Measurements from ENCODE around the gene HIGD1B. TPM values are rescaled to one million over a fixed set of nuclear protein-coding genes. Genes with fewer than 3 reads are reported as not detected.

HIGD1B gene
- total RNA-seq, 1 donor from 2014 or later, result not detected

- ChIA-PET POLR2A (interaction anchor here (0.7 kb wide), 1 partner anchor 15 kb away, joined by 3 read pairs; no protein-coding TSS in a partner anchor), CTCF (interaction anchor here (1.3 to 3.2 kb wide), 2 partner anchors 13 to 103 kb away, joined by 3 to 28 read pairs; no protein-coding TSS in a partner anchor)
- DNase-seq (no peak), ATAC-seq (ENCODE audit: low read depth) (no peak)
- TF ChIP-seq, protein P1, sequence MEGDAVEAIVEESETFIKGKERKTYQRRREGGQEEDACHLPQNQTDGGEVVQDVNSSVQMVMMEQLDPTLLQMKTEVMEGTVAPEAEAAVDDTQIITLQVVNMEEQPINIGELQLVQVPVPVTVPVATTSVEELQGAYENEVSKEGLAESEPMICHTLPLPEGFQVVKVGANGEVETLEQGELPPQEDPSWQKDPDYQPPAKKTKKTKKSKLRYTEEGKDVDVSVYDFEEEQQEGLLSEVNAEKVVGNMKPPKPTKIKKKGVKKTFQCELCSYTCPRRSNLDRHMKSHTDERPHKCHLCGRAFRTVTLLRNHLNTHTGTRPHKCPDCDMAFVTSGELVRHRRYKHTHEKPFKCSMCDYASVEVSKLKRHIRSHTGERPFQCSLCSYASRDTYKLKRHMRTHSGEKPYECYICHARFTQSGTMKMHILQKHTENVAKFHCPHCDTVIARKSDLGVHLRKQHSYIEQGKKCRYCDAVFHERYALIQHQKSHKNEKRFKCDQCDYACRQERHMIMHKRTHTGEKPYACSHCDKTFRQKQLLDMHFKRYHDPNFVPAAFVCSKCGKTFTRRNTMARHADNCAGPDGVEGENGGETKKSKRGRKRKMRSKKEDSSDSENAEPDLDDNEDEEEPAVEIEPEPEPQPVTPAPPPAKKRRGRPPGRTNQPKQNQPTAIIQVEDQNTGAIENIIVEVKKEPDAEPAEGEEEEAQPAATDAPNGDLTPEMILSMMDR (IDR thresholded peaks at IDR 0.05), result no peak
- no peaks in the 10 kb centered on the region for H3K4me1 Mint-ChIP-seq
- no peak overlapping the region for H3K4me3 Mint-ChIP-seq
- H3K36me3 Mint-ChIP-seq (ENCODE audit: low read depth), result peaks cover 86% of the 10 kb centered on the region
- H3K27ac Mint-ChIP-seq, result no peak overlapping the region
- H3K9me3 Mint-ChIP-seq, result no peaks in the 10 kb centered on the region
- no peaks in the 10 kb centered on the region for H3K27me3 Mint-ChIP-seq
- intact Hi-C loops (cut with micrococcal nuclease), result no loop called here
These were observed 29.4 kb downstream of the HIGD1B start for GRCh38 chr17:44877121-44877520.

DNA sequence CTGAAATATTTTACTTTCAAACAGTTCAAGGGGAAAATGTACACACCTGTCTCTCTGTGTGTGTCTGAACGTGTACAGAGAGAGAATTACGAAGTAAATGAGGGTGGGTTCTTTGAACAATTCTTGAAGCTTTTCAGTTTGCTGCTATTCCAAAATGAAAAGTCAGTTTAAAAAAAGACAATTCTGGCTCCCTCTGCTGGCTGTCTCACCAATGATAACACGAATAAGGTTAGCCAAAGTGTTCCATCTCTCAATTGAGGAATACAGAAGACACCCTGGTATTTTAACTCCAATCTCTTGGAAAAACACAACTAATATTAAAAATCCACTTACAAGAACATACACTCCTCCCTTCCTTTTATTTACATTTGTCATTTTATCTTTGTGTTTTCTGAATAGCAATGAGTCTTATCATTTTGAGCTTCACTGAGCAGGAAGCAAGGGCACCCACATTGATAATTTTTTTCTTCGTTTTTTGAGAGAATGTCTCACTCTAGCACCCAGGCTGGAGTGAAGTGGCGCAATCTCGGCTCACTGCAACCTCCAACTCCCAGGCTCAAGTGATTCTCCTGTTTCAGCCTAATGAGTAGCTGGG is 31.0 kb downstream of the HIGD1B start:
- no peak for DNase-seq
- CTCF ChIA-PET, result interaction anchor here (0.7 to 3.2 kb wide), 7 partner anchors 14 to 345 kb away, joined by 3 to 28 read pairs (median 3); partner anchors contain the start of gene EFTUD2
- Mint-ChIP-seq H3K9me3 (no peaks in the 10 kb centered on the region), H3K27ac (no peak overlapping the region), H3K4me1 (no peaks in the 10 kb centered on the region), H3K4me3 (no peak overlapping the region), H3K27me3 (no peaks in the 10 kb centered on the region), H3K36me3 (ENCODE audit: low read depth) (peaks cover 89% of the 10 kb centered on the region)
- POLR2A ChIA-PET, result interaction anchor here (0.8 kb wide), 1 partner anchor 20 kb away, joined by 3 read pairs; no protein-coding TSS in a partner anchor
- TF ChIP-seq, protein P1 (IDR thresholded peaks at IDR 0.05), result no peak
- intact Hi-C loops (cut with micrococcal nuclease), result loop anchor here (1.0 kb wide), 1 partner anchor 103 kb away; no protein-coding TSS in a partner anchor
- ATAC-seq (ENCODE audit: low read depth), result no peak

- POLR2A ChIA-PET, result no interaction called here
- Mint-ChIP-seq H3K4me3 (no peak overlapping the region), H3K27ac (no peak overlapping the region), H3K36me3 (ENCODE audit: low read depth) (peaks cover 88% of the 10 kb centered on the region), H3K4me1 (no peaks in the 10 kb centered on the region), H3K9me3 (no peaks in the 10 kb centered on the region), H3K27me3 (no peaks in the 10 kb centered on the region)
- CTCF ChIA-PET, result interaction anchor here (0.7 to 3.2 kb wide), 5 partner anchors 19 to 346 kb away, joined by 3 to 28 read pairs (median 3); partner anchors contain the start of gene EFTUD2
- intact Hi-C loops (cut with micrococcal nuclease), result no loop called here
- ATAC-seq (ENCODE audit: low read depth) (no peak), DNase-seq (no peak)
- TF ChIP-seq, protein P1 (IDR thresholded peaks at IDR 0.05), result no peak
These were observed 31.7 kb downstream of the HIGD1B start for GRCh38 chr17:44879376-44879775.

- peaks cover 89% of the 10 kb centered on the region for H3K36me3 Mint-ChIP-seq (ENCODE audit: low read depth)
- ChIA-PET POLR2A (no interaction called here), CTCF (interaction anchor here (1.1 to 1.7 kb wide), 2 partner anchors 16 to 346 kb away, joined by 3 to 4 read pairs; no protein-coding TSS in a partner anchor)
- H3K4me1 Mint-ChIP-seq, result no peaks in the 10 kb centered on the region
- intact Hi-C loops (cut with micrococcal nuclease), result no loop called here
- no peaks in the 10 kb centered on the region for H3K27me3 Mint-ChIP-seq
- H3K4me3 Mint-ChIP-seq, result no peak overlapping the region
- no peaks in the 10 kb centered on the region for H3K9me3 Mint-ChIP-seq
- ATAC-seq (ENCODE audit: low read depth) (no peak), DNase-seq (no peak)
- no peak overlapping the region for H3K27ac Mint-ChIP-seq
- TF ChIP-seq, protein P1 (IDR thresholded peaks at IDR 0.05), result no peak
These were observed 32.4 kb downstream of the HIGD1B start for GRCh38 chr17:44880062-44880461.

DNA sequence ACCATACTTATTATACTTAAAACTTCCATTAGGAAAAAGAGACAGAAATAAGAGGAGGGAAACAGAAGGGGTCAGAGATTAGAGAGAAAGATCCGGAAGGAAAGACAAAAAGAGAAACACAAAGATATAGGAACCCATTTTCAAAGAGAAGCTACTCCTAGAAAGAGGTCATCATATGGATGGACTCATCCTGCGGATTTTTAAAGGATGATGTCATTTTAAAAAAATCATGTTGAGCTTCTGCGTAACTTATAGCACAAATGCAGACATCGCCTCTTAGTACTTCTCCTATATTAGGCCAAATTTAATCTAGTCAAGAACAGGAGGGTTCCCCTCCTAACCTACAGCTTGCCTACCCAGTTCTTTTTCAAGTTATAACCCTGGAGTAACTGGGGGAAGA is 33.5 kb downstream of the HIGD1B start:
- ATAC-seq (ENCODE audit: low read depth), result no peak
- TF ChIP-seq, protein P1 (IDR thresholded peaks at IDR 0.05), result no peak
- H3K27ac Mint-ChIP-seq, result no peak overlapping the region
- H3K36me3 Mint-ChIP-seq (ENCODE audit: low read depth), result peaks cover 89% of the 10 kb centered on the region
- intact Hi-C loops (cut with micrococcal nuclease), result no loop called here
- H3K27me3 Mint-ChIP-seq, result no peaks in the 10 kb centered on the region
- no peaks in the 10 kb centered on the region for H3K4me1 Mint-ChIP-seq
- no peak for DNase-seq
- no peak overlapping the region for H3K4me3 Mint-ChIP-seq
- POLR2A ChIA-PET, result no interaction called here
- no peaks in the 10 kb centered on the region for H3K9me3 Mint-ChIP-seq
- CTCF ChIA-PET, result interaction anchor here (0.6 to 1.7 kb wide), 3 partner anchors 17 to 142 kb away, joined by 3 to 4 read pairs (median 3); no protein-coding TSS in a partner anchor
